Putamen (tissue), 1 donor: ENCODE data around the gene PRKCI.
"Not testable (repeated sequence)": the region's sequence is repeated elsewhere in the genome, so short reads cannot be mapped to it uniquely, and the experiment has no call there.

ENCODE experiments used
- DNase-seq: peaks from one replicate; pipeline ENCODE4 v3.0.0-alpha.2; 2016; ENCODE audit warnings: low spot score

The PRKCI gene

GRCh38 chr3:170221924-170222646 is at the start of gene PRKCI:
Gene PRKCI, plus strand, starts transcription at chr3:170222424. Its CDS starts 246 bp downstream, at chr3:170222670.
- peak; percentile 96 for DNase-seq

- DNase-seq: no peak
These were observed 43.6 kb upstream of the PRKCI start for GRCh38 chr3:170178651-170179050.

GRCh38 chr3:170179432-170179831 is 42.8 kb upstream of the PRKCI start:
- DNase-seq: no peak

GRCh38 chr3:170180079-170180907 is 41.9 kb upstream of the PRKCI start:
- no peak for DNase-seq

GRCh38 chr3:170180908-170181885 is 41.0 kb upstream of the PRKCI start, which contains the start of gene PHC3:
Gene PHC3, minus strand, starts transcription at chr3:170181733. Its CDS starts 18 bp downstream, at chr3:170181715.
- DNase-seq: peak; percentile 95

GRCh38 chr3:170189398-170190256 is 32.6 kb upstream of the PRKCI start:
- no peak for DNase-seq

GRCh38 chr3:170195759-170196158 is 26.5 kb upstream of the PRKCI start:
- not testable (repeated sequence) for DNase-seq

- no peak for DNase-seq
These were observed 25.4 kb upstream of the PRKCI start for GRCh38 chr3:170196833-170197232.

GRCh38 chr3:170200987-170201386 is 21.2 kb upstream of the PRKCI start:
- DNase-seq: no peak

- DNase-seq: no peak
These were observed 20.7 kb upstream of the PRKCI start for GRCh38 chr3:170201527-170201926.

GRCh38 chr3:170203457-170203856 is 18.8 kb upstream of the PRKCI start:
- DNase-seq: no peak

GRCh38 chr3:170204023-170204472 is 18.2 kb upstream of the PRKCI start:
- no peak for DNase-seq

- no peak for DNase-seq
These were observed 17.7 kb upstream of the PRKCI start for GRCh38 chr3:170204509-170204908.

- DNase-seq: no peak
These were observed 16.9 kb upstream of the PRKCI start for GRCh38 chr3:170205302-170205701.

GRCh38 chr3:170206164-170206762 is 16.0 kb upstream of the PRKCI start:
- DNase-seq: not testable (repeated sequence)

GRCh38 chr3:170207717-170208116 is 14.5 kb upstream of the PRKCI start:
- no peak for DNase-seq

GRCh38 chr3:170211668-170212067 is 10.6 kb upstream of the PRKCI start:
- DNase-seq: no peak

- DNase-seq: no peak
These were observed 2.4 kb upstream of the PRKCI start for GRCh38 chr3:170219850-170220249.

GRCh38 chr3:170220871-170221270 is 1.4 kb upstream of the PRKCI start:
- DNase-seq: peak; percentile 73
